Uterine smooth muscle cell (primary cell): Measurements from ENCODE around the gene SH3GL2. TPM values are rescaled to one million over a fixed set of nuclear protein-coding genes. Genes with fewer than 3 reads are reported as not detected.

ENCODE experiments used
- total RNA-seq: library from RNA; depleted of rRNA; stranded (reverse); fragments of >200 nt; gene quantifications from 2 replicates; pipeline ENCODE4 v1.2.3, GENCODE V29; 2014

SH3GL2 gene
- total RNA-seq: 0.33 and 0.50 TPM in 2 replicates

GRCh38 chr9:17578911-17579793 lies at the start of gene SH3GL2:
SH3GL2 (plus strand) TSS chr9:17579066.

